EH (cell line): ENCODE measurements around the gene CNTNAP5.

Experiments
- DNase-seq: peaks from one replicate; pipeline ENCODE4 v3.0.0-alpha.2; 2015; ENCODE audit warnings: low read depth

CNTNAP5 gene

DNA sequence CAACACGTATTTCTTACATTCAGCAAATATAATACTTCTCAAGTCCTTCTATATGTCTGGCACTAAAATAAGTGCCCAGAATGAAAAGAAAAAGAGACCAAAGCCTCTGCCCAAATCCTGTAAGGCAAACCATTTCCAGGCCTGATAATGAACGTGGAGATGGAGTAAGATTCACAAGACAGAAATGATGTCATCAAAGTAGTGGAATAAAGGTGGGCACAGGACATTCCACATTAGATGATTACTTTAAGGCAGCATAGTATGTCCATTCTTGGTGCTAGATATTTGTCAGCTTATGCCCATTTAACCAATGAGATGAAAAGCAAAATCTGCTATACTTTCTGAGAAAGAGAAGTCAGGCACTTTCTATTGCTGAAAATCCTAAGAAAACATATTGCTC lies 38.5 kb downstream of the CNTNAP5 start:
- no peak for DNase-seq

DNA sequence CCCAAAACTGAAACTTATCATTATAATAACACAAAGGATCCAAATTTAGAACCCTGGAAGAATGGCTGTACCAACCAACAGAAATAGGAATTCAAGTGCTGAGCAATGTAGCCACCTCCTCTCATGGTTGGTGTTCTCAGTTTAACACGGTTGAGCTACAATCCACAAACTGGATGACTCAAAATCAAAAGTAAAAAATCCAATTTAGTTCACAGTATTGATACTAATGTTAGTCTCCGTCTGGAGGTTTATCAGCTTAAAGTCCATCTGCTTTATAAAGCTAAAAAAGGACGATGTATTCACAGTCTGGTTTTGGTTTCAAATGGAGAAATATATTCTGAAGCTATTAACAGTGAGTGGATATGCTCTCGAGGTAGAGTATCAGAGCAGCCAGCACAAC lies 40.5 kb downstream of the CNTNAP5 start:
- DNase-seq, result no peak

DNA sequence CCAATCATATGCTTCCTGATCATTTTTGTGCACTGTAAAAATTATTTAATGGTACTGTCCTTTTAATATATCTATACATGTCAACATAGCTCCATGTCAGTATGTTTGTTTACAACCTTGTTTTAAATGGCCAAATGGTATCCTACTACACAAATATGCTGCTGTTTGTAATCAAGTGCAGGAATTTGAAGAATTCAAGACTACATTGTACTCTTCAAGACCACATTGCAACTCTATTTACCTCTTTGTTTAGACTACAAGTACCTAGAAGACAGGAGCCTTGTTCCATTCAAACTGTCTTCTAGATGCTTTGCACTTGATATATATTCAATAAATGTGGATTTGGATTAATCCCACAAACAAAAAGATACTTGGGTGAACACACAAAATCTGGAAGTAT lies 41.7 kb downstream of the CNTNAP5 start:
- DNase-seq, result no peak

DNA sequence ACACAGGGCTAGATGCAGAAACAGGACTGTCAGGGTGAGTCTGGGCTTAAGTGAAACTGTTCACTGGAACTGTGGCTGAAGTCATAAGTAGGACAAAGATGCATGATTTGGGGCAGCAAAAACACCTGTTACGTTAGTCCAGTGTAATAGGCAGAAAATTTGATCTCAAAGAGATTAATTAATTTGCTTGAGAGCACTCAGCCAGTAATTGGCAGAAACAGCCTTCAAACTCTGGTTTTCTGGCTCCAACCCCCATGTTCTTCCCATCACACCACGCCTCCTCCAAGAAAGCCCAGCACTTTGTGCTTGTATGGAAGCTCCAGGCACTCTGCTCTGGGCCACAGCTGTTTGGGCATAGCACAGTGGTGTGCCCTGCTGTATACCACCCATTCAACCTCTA lies 54.0 kb downstream of the CNTNAP5 start:
- DNase-seq, result no peak

DNA sequence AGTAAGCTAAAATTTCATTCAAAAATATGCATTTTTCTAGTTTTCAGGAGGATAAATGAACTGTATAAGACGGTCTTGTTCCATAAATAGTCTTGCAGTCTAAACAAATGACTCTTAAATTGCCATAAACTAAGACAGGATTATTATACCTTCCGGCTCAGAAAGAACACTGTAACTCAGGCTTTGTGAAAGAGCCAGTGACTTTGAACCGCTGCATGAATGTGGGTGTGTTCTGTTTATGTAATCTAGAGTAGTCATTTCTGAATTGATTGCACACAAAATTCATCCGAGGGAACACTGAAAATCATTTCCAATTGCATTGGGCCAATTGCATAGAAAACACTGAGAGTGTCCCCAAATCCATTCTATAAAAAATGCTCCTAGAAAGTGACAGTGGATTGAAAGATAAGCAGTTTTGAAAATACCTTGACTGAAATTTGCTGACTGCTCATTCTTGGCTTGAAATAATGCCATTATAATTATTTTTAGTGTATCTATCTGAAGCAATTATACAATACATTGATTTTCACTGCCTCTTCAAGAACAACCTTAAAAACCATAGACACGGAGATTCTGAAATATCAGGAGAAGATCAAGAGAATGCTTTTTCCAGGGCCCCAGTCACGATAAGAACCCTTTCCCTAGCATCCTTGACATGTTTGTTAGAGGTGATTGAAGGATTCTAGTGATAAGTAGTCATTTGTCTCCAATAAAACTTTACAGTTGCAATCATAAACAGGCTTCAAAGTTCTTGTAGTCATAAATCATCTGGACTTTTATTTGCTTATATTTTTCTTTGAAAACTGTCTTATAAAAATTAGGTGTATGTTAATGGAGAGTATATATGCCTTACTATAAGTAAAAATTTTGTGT lies 55.4 kb downstream of the CNTNAP5 start:
- DNase-seq, result no peak

DNA sequence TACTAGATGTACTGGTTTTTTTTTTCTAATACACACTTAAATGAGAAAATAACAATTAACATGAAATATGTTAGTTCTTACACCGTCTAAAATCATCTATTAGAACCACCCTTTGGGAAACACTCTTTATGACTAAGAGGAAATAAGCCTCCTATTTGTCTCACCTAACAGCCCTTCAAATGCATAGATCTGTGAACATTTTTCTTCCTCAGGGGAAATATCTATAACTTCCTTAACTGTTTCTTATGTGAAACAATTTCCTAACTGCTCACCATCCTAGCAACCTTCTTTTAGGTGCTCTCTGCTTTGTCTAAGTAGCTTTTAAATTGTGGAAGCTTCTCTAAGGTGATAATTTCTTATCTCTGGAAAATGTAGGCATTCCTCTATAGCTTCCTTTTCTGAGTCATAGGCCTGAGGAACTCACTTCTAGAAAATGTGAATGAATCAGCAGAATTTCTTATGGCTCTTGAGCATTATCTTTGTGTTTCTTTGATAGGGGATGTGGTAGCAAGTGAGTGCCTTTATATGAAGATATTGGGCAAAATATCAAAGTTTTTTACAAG lies 56.1 kb downstream of the CNTNAP5 start:
- no peak for DNase-seq

DNA sequence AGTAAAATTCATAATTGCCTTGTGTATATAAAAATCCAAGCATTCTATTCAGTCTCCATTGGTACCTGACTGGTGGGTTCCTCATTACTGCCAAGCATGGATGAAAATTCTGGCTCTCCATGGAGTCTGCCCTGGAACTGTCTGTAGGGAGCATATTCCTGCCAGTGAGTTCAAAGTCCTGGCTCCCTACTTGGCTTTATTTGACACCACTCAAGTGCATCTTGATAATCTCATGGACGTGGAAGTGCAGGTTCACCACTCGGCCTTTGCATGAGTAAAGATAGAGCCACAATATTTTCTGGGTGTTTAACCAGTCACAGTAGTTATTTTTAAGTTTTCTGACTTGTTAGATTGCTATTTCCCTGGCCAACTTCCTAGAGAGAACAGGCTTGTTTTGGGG lies 63.5 kb downstream of the CNTNAP5 start:
- no peak for DNase-seq

DNA sequence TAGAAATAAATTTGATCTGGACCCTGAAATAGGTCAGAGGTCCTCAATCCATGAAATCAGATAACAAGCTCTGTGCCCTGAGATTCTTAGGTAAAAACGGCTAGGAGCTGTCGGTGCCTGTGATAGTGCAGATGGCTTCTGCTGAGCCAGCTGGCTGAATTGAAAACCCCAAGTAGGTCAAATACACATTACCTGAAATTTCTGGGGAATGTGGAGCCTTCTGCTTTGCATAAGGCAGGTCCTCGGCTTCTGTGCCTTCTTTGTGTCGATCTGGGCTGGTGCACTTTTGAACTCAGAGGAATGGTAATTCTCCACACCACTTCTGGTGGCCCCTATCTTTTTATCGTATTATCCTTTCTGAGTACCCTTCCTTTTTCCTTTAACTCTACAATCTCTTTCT lies 66.6 kb downstream of the CNTNAP5 start:
- DNase-seq, result no peak

DNA sequence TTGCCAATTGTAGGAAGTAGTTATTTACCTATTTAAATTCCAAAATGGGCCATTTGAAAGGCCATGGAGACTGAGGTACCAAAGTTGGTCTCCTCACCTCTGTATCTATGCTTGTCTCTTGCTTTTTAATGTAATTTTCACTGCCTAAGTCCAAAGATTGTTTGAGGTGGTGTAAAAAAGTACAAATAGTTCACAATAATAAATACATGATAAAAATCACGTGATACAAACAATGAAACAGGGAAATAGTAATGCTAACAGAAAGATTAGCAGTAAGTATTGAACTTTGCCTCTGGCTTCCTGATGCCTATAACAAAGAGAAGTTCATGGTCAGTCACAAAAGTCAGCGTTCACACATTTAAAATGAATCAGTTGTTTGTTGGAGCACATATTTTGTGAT lies 67.6 kb downstream of the CNTNAP5 start:
- no peak for DNase-seq

DNA sequence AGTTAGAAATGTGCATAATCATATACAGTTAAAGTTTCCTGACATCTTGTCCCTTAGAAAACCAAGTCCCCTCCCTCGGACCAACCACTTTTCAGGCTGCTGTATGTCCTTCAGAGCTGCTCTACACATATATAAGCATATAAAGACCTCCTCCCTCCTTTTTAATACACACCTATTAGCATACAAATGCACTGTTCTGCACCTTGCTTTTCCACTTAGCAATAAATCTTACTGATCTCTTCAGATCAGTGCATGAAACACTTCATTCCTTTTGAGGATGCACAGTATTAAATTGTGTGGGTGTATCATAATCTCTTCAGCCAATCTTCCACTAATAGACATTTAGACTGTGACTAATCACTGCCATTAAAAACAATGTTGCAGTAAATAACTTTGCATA lies 79.8 kb downstream of the CNTNAP5 start:
- no peak for DNase-seq

DNA sequence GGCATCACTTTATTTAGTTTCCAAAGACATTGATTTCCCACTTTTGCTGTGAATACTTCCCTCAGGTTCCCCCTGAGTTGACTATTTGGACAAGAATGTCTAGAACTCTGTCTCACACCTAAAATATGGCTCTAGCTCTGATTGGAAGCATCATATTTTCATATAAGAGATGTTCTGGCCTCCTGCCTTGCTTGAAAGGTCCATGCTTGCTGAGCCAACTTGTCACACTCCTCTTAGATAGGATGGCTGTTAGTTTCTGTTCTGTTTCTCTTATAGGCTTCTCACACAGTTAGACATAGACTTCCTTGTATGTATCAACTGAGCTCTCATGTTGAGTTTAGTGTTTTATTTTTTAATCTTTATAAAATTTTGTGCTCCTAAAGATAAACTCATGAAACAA lies 87.1 kb downstream of the CNTNAP5 start:
- no peak for DNase-seq

DNA sequence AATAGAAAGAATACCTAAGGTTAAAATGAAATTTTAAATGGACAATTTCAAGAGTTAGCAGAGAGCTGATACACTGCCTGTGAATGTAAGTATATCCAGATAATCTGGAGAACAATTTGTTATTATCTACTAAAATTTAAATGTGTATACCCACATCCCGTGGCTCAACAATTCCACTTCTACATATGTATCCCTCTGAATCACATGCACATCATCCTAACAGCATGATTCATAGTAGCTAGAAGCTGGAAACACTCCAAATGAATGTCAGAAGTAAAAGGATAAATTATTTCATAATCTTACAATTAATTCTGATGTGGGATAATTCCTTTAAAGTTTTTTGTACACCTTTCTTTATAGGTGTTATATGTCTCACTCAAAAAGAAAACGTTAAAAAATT lies 87.9 kb downstream of the CNTNAP5 start:
- DNase-seq, result peak; percentile 59

DNA sequence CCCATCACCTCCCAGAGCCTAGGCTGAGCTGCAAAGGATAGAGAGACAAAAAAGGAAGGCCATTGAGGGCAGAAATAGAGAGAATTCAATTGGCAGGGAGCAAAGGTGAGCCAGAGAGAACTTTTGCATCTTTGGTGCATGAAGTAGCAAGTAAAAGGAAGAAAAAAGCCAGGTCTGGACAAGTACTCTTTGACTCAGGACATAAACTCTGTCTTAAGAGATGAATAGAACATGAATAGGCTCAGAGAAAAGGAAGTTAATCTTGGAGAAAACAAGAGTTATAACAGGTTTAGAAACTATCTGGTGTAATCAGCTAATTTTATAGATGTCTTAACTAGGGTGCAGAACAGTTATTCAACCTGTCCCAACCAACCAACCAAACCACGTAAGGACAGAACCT lies 95.2 kb downstream of the CNTNAP5 start:
- no peak for DNase-seq

DNA sequence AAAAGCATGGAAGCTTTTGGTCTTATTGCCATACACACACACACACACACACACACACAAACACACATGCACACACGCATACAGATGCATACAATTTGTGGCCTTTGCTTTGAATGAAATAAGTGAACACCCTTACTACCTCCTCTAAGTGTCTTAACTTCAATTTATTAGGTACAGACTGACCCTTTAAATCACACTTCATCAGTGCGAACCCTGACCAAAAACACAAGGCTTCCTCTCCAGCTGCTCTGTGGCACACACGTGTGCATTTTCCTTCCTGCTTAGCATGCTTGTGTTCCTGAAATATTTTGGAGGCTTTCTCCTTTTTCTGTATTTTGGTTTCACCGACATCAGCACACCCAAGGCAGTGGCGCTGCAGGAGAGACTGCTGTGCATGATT lies 96.0 kb downstream of the CNTNAP5 start:
- DNase-seq, result no peak

DNA sequence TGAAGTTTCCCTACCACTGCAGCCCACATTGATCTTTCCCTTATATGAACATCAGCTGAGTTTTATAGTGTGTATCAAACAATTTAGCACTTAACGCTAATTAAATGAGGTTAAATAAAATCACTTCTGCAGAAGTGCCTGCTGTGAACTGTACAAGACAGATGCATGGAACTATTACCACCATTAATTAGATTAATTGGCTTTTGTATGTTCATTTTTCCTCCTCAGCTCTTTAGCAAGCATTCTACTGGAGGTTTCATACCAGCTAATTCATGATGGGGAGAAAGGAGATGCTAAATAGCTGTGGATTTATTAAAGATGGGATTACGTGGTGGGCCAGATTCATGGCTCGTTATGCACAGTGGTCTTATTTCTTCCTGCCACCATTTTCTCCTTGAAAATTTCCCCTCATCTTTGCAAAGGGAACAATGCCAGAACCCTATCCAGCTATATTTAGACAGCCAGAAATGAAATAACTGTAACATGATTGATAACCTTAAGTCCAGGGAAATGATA lies 96.7 kb downstream of the CNTNAP5 start:
- DNase-seq, result no peak

DNA sequence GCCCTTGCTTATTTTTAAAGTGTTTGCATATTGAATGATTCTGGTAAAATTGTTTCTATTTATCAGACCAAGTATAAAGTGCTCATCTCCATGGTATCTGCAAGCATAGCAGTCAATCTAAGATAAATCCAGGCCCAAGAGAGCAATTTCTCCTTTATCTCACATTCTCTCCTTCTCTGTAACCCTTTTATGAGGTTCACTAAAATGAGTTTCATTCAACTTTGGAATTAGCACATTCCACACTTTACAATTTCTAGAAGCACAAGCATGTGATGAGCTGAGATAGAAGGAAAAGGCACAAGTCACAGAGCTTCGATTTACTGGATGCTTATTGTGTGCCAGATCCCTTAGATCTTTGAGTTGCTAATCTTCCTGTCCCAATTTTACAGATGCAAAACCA lies 97.3 kb downstream of the CNTNAP5 start:
- DNase-seq, result no peak

DNA sequence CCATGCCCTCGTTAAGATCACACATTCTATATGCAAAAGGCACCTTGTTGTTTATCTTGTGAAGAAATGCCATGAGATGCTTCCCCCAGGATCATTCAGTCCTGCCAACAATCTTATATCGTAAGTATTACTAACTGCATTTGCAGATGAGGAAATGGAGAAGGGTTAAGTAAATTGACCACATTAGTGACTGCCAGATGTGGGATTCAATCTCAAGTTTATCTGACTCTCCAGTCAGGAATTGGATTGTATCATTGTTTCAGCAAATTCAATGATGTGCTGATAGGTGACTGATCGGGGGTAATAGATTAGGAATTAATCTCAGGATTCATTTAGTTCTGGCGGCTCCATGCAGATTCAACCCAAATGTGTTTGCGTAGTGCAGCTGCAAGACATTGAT lies 106.2 kb downstream of the CNTNAP5 start:
- no peak for DNase-seq

DNA sequence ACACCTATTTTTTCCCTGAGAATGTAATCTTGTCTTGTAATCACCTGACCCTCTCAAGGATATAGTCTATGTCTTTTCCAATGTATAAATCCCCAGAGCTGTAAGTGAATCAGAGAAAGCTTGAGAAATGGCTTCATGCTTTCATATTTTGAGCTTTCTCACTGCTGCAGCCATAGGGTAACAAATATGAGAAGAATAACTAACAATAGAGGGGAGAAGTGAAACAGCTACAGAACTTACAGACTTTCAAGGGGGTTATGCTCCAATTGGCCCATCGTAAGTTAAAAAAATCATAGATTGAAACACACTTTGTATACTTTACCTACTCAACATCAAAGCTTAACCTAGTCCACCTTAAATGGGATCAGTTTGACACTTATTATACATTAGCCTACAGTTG lies 111.0 kb downstream of the CNTNAP5 start:
- no peak for DNase-seq

DNA sequence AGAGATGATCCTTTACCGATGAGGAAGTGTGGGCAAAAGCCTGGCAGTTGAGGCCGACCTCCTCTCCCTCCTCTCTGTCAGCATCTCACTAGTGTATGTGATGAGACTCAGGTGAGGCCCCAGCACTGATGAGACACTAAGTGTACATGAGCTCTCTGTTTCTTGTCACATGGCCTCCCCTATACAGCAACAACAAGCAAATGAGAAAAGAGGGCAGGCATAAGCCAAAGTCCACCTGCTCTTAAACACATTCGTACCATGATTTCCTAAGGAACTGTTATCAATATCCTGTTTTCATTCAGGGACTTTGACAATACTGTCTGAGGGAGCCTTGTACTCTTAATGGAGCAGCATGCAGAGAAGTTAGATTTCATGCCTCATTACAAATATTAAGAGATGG lies 113.0 kb downstream of the CNTNAP5 start:
- no peak for DNase-seq

DNA sequence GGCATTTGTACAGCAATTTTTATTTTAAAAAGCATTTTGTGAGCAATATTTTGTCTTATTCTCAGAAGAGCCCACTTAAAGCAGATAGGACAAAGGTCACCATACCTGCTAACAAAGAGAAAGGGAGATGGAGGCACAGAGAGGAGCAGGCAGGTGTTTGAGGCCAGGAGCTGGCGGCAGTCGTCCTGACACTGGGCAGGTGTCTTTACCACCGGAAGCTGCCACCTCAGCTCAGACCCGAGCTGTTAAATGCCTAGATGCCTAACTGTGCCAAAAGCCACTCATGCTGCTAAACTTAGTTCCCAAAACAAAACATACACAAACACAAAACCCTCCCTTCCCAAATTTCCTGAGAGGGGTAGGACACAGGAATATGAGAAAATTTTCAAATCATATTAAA lies 120.9 kb downstream of the CNTNAP5 start:
- DNase-seq, result no peak

DNA sequence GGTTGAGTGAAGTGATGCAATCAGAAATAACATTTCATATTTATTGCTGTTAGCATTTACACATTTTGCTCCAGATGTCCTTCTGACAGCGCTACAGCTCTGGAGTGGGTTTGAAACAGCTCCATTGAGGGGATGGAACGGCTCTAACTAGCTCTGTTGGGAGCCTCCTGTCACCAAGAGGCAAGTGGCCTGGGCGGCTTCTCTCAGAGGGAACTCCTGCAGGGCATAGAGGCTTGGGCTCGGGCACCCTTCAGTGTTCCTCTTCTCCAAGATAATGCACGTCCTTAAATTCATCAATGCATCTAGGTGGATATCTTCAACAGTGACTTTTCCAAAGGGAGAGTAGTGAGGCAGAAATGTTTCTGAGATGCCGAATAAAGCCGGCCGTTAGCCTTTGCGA lies 122.5 kb downstream of the CNTNAP5 start:
- DNase-seq, result no peak

DNA sequence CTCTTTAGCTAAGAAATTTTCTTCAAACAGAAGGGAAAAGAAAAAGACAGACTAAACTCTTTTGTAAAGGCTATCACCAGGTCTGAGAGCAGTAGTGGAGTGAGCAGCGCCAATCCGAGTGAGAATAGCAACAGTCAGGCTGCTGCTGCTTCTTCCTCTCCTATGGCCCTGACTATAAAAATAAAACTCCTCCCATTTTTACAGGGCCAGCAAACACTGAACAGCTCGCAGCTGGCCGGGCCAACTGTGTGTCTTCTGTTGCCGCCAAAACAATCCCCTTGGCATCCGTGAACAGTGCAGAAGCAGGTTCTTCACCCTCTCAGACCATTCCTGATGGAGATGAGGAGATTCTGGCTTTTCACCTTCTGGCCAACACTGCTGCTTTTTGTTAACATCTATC lies 124.5 kb downstream of the CNTNAP5 start:
- DNase-seq, result no peak

DNA sequence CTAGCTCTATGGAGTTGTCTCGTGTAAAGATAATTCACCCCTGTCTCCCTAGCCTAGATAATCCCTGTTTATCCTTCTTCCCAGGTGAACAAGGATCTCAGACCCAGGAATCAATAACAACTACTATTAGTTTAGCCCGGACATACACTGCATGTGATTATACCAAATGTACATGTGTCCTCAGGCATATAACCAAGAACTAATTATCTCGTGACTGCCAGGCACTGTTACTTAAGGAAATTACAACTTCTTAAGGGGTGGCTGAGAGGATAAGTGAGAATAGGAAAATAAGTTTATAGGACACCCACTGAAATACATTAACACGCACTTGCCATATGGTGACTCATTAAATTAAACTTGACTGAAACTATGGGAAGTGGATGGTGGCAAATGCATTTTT lies 126.6 kb downstream of the CNTNAP5 start:
- no peak for DNase-seq

DNA sequence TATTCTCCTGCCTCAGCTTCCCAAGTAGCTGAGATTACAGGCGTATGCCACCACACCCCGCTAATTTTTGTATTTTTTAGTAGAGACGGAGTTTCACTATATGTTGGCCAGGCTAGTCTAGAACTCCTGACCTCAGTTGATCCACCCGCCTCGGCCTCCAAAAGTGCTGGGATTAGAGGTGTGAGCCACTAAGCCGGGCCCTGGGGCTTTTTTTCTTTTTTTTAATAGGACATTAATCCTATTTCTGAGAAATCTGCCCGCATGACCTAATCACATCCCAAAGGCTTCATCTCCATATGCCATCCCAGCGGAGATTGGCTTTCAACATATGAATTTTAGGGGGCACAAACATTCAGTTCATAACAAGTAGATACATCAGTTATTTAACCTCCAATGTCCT lies 128.6 kb downstream of the CNTNAP5 start:
- no peak for DNase-seq
